HG02623 (cell line): Measurements from ENCODE around the gene TSPAN17.
"Not testable (repeated sequence)": the region's sequence is repeated elsewhere in the genome, so short reads cannot be mapped to it uniquely, and the experiment has no call there.

Source experiments
- ATAC-seq: cut with Tn5 transposase; IDR thresholded peaks from one replicate; pipeline ENCODE4 v1.9.1; 2021; ENCODE audit warnings: moderate library complexity; ENCODE audit not compliant: unreplicated experiment

The TSPAN17 gene

GRCh38 chr5:176676361-176676824, 29.1 kb downstream of the TSPAN17 start:
- no peak for ATAC-seq

- ATAC-seq = no peak
Observed at GRCh38 chr5:176677209-176677939, 30.1 kb downstream of the TSPAN17 start.

DNA sequence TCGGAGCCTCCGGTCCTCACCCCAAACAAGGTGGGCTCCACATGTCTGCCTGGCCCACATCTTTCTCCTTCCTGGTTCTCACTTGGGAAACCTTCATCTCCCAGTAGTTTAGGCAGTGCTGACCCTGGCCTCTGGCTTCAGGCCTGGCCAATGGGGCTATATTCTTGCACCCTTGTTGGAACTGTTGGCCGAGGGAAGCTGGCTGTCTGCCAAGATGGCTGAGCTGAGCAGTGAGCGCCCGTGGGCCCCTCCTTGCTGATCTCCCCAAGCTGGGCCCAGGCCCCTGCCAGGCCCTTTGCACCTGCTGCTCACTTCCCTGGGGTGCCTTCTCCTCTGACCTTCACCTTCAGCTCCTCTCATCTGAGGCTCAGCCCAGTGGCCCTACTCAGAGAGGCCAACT, 31.3 kb downstream of the TSPAN17 start:
- no peak for ATAC-seq

DNA sequence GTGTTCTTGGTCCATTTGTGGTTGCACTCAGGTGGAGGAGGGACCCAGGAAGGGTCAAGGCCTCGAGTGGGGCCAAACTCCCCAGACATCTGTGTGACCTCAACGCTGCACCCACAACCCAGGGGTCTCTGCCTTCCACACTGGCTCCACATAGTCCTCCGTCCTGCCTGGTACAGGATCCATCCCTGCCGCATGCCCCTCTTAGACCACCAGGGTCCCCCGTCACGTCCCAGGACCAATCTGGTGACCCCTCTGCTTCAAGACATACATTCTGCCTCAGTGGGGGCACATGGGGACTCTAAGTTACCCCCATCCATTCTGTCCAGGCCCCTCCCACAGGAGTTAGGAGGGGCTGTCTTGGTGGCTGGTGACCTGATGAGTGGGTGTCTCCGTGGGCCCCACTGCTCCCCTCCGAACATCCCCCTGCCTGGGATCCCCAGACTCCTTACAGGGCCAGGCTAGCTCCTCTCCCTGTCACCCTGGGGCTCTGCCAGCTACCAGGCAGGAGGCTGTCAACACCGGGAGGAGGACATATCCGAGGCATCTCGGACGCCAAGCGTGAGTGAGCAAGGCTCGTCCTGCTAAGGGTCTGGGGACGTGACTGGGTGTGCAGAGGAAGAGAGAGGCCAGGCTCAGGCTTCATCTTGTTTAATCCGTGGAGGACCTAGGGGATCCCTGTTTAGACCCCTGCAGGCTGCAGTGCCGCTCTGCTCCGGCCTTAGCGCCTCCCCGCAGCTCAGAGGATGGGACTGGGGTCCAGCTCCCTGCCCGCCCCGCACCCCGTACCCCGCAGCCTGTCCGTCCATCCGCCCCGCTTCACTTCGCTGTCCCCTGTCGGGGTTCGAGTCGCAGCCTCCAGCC, 32.3 kb downstream of the TSPAN17 start:
- ATAC-seq = no peak

DNA sequence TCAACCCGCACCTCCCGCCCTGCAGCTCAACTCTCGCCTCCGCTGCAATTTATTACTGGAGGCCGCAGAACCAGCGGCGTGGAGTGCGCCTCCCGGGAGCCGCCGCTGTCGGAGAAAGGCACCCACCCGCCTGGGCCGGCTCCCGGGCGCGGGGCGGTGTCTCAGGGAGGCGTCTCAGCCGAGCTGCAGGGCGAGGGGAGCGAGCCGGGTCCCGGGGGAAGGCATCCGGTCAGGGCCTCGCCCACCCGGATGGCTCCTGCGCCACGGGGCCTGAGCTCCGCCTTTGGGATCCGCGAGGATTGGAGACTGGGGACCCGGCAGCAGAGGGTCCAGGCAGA, 32.9 kb downstream of the TSPAN17 start:
- ATAC-seq = no peak

- no peak for ATAC-seq
Observed at GRCh38 chr5:176682016-176682531, 34.8 kb downstream of the TSPAN17 start.

GRCh38 chr5:176685010-176685409, 37.7 kb downstream of the TSPAN17 start:
- no peak for ATAC-seq

- no peak for ATAC-seq
Observed at GRCh38 chr5:176687247-176687646, 40.0 kb downstream of the TSPAN17 start.

GRCh38 chr5:176687881-176688280, 40.6 kb downstream of the TSPAN17 start:
- ATAC-seq = no peak

DNA sequence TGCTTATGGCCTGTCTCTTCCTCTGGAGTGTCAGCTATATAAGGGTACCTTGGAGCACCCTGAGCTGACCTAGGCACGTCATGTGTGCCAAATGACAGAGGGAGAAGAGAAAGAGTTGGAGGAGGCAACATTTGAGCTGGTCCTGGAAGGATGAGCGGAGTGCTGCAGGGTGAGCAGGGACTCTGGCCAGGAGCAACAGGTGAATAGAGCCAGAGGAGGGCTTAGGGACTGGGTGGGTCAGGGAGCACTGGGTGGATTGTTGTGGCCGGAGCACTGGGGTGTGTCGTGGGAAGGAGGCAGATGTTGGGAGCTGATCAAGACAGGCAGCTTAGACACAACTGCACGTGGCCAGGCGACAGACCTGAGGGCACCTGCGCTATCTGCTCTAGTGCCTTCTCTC, 43.6 kb downstream of the TSPAN17 start:
- ATAC-seq = no peak

- no peak for ATAC-seq
Observed at GRCh38 chr5:176691524-176691923, 44.2 kb downstream of the TSPAN17 start.

DNA sequence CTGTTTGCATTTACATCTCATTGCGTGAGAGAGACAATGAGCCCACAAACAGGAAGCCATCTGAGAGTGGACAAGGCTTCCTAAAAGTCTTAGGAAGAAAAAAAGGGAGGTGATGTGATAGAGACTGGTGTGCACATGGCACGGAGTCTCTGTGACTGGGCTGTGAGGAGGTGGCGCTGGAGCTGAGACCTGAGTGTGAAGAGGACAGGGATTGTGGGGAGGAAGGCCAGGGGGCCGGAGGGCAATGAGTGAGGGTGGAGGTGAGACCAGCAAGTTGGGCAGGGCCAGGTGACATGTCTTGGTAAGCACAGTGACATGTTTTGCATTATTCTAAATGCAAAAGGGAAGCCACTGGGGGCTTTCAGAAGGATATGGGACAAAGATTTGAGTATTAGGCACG, 45.0 kb downstream of the TSPAN17 start:
- ATAC-seq = no peak

- ATAC-seq = no peak
Observed at GRCh38 chr5:176692839-176693476, 45.7 kb downstream of the TSPAN17 start.

GRCh38 chr5:176693477-176693851, 46.2 kb downstream of the TSPAN17 start:
- ATAC-seq = no peak

GRCh38 chr5:176694146-176694545, 46.9 kb downstream of the TSPAN17 start:
- ATAC-seq = no peak

- no peak for ATAC-seq
Observed at GRCh38 chr5:176694631-176695030, 47.3 kb downstream of the TSPAN17 start.

DNA sequence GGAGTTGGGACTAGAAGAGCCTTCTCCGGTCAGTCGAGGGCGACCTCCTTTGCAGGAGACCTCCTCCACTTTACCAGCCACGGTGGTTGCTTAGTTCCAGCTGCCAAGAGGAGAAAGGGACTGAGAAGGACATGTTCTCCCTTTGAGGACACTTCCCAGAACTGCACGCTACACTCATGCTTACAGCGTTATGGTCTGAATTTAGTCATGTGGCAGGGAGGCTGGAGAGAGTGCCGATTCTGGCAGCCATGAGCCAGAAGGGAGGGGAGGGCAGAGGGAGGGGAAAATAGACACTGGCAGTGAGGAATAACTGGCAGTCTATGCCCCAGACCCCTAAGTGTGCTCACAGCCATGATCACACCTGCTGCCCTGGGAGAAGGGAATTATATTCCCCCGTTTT, 47.8 kb downstream of the TSPAN17 start:
- ATAC-seq = no peak

DNA sequence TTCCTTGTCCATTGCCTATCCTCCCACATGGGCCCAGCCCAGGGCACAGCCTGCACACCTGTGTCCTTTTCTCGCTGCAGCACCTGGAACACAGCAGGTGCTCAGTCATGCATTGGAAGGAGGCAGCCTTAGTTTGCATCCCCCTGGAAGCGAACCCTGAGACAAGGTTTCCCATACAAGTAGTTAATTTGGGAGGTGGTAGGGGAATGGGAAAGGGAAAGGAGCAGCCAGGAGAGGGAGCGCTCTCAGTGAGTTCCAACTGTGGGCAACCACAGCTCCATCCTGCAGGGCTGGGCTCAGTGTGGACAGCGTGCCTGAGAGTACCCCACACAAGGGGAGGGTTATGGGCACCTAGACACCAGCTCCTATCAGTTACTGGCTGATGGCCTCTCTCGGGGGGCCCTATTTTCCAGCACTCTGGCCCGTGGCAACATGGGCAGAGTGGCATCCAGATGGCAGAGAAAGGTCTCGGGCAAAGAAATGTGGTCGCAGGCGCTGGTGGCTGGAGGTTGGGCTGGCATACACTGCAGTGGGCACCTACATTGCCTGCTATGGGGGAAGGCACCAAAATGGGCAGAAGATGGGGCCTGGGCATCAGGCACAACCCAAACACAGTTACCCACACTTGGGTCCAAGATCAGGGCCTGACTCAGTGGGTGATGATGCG, 50.1 kb downstream of the TSPAN17 start:
- ATAC-seq = no peak

DNA sequence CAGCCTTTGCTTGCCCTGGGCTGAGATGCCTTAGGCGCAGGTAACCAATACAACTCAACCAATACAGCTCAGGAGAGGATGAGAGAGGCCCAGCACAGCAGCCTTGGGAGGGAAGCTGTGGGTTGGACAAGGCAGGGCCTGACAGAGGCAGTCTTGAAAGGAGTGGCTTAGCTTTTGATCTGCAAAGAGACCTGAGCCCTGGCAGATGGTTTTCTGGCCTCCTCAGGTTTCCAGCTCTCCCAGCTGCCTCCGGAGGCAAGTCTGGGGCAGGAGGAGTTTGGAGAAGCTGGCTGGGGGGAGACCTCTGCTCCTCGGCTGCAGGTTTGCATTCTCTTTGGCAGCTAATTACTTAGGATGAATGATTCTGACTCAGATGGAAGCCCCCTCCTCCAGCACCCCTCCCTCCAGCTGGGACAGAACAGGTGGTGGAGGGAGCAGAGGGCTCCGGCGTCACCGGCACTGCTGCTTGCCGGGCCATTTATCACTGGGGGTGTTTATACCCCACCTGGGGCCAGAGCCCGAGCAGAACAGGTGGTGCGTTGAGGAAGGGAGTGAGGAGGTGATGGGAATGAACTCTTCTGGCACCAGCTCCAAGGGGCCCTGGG, 50.8 kb downstream of the TSPAN17 start:
- no peak for ATAC-seq

GRCh38 chr5:176699446-176699845, 52.2 kb downstream of the TSPAN17 start:
- ATAC-seq = not testable (repeated sequence)
